A549 (cell line): ENCODE data around the gene PPP2R5C. TPM values are rescaled to one million over a fixed set of nuclear protein-coding genes. Genes with fewer than 3 reads are reported as not detected.

Experiments
- ATAC-seq, 2 experiments: fragments of 200-7000 bp in 1 of 2; fragments of >200 bp in 1 of 2; cut with Nextera tagmentation in 1 of 2; cut with Tn5 transposase in 1 of 2; 3 replicates each; pipeline versions ENCODE4 v1.8.0 to v1.9.1; 2018 to 2020; ENCODE audit warnings: mild to moderate bottlenecking in 1 of 2, moderate library complexity in 1 of 2
- CTCF ChIA-PET: fragments of 300-600 bp; sonication (Branson Sonifier 250); formaldehyde crosslinking; extraction: SDS; loops from one replicate; lab custom pipeline; 2021; ENCODE audit warnings: antibody characterized with exemption, inconsistent platforms; lab: Yijun Ruan, JAX
- POLR2A ChIA-PET: fragments of 350-600 bp; formaldehyde crosslinking; extraction: SDS; loops from one replicate; lab custom pipeline; 2021; ENCODE audit warnings: antibody characterized with exemption, inconsistent platforms; lab: Yijun Ruan, JAX
- DNase-seq, 2 experiments: peaks; one replicate each; pipeline versions ENCODE4 v3.0.0 to v3.0.0-alpha.2; 2011 to 2016; ENCODE audit warnings: low read depth in 1 of 2, low spot score in 1 of 2
- FAIRE-seq: peaks from 2 replicates; lab custom pipeline; 2011; peaks lifted over from hg19 to GRCh38; lab: Jason Lieb, UNC
- H3K27ac ChIP-seq, 2 experiments: fragments of >200 bp; sonication (Bioruptor Twin); formaldehyde crosslinking; 3 replicates each; pipeline ENCODE4 v1.5.1; 2016 to 2017
- H3K4me1 ChIP-seq: fragments of >200 bp; sonication (Bioruptor Twin); formaldehyde crosslinking; 3 replicates; pipeline ENCODE4 v1.6.1; 2016
- H3K4me2 ChIP-seq: fragments of >200 bp; sonication (Bioruptor Twin); formaldehyde crosslinking; 3 replicates; pipeline ENCODE4 v1.6.1; 2016
- H3K4me3 ChIP-seq: fragments of >200 bp; sonication (Bioruptor Twin); formaldehyde crosslinking; 3 replicates; pipeline ENCODE4 v1.5.1; 2016
- H3K9me3 ChIP-seq: fragments of >200 bp; sonication (Bioruptor Twin); formaldehyde crosslinking; 3 replicates; pipeline ENCODE4 v1.6.1; 2016
- CBX8 ChIP-seq: fragments of 200-600 bp; sonication (generic); IDR thresholded peaks from 2 replicates; pipeline ENCODE4 v1.6.1; 2016
- EHF ChIP-seq: fragments of 250-450 bp; sonication (Bioruptor Pico); IDR thresholded peaks from 2 replicates; pipeline ENCODE4 v1.5.0; 2020; ENCODE audit warnings: mild to moderate bottlenecking
- HOXA7 ChIP-seq: fragments of 250-450 bp; sonication (Bioruptor Pico); IDR thresholded peaks from 2 replicates; pipeline ENCODE4 v1.5.0; 2020; ENCODE audit warnings: mild to moderate bottlenecking, moderate library complexity
- HOXB5 ChIP-seq: fragments of 250-450 bp; sonication (Bioruptor Pico); IDR thresholded peaks from 2 replicates; pipeline ENCODE4 v1.5.0; 2020; ENCODE audit warnings: mild to moderate bottlenecking, moderate library complexity
- MAFK ChIP-seq: fragments of 450-650 bp; IDR thresholded peaks from 2 replicates; pipeline ENCODE4 v1.6.1; 2014; ENCODE audit not compliant: partially characterized antibody
- NFE2L2 ChIP-seq: fragments of 150-350 bp; conservative IDR thresholded peaks from 2 replicates; pipeline ENCODE4 v1.6.1; 2014; ENCODE audit warnings: low read length
- NPAS2 ChIP-seq: fragments of 250-450 bp; sonication (Bioruptor Pico); IDR thresholded peaks from 2 replicates; pipeline ENCODE4 v1.8.0; 2022; ENCODE audit warnings: mild to moderate bottlenecking, moderate library complexity, borderline replicate concordance
- RARB ChIP-seq: fragments of 250-450 bp; sonication (Bioruptor Pico); IDR thresholded peaks from 2 replicates; pipeline ENCODE4 v1.8.0; 2021; ENCODE audit warnings: mild to moderate bottlenecking, moderate library complexity
- RNF2 ChIP-seq: fragments of 200-600 bp; sonication (generic); IDR thresholded peaks from 2 replicates; pipeline ENCODE4 v1.6.1; 2016; ENCODE audit warnings: low read depth, mild to moderate bottlenecking, antibody characterized with exemption, moderate library complexity, borderline replicate concordance
- TP53 ChIP-seq: fragments of 250-450 bp; sonication (Bioruptor Pico); IDR thresholded peaks from 2 replicates; pipeline ENCODE4 v1.5.0; 2021; ENCODE audit warnings: mild to moderate bottlenecking, moderate library complexity
- ZC3H11A ChIP-seq: fragments of 450-650 bp; IDR thresholded peaks from 2 replicates; pipeline ENCODE4 v1.6.1; 2014; ENCODE audit warnings: antibody characterized with exemption, mild to moderate bottlenecking
- ZFP36 ChIP-seq: fragments of 450-650 bp; IDR thresholded peaks from 2 replicates; pipeline ENCODE4 v1.6.1; 2014; ENCODE audit warnings: borderline replicate concordance; ENCODE audit not compliant: partially characterized antibody
- WGBS: methylation state at CpG from one replicate; pipeline ENCODE4 v1.1.6; 2017; ENCODE audit errors: missing lambda C conversion rate; 5-methylcytosine and 5-hydroxymethylcytosine counted together
- polyA plus RNA-seq, 4 experiments: library from polyadenylated mRNA; depleted of rRNA in 3 of 4; stranded (reverse); fragments of >200 nt; fragmentation: RNase III in 1 of 4; extraction: RNeasy Plus Mini Kit Qiagen cat#74134 plus additional on column Dnase treatment in 1 of 4; gene quantifications; 2 replicates in 3 of 4; 3 replicates in 1 of 4; pipeline ENCODE4 v1.2.3, GENCODE V29; 2011 to 2017
- TF ChIP-seq, protein P1 (sequence below): fragments of 450-650 bp; IDR thresholded peaks from 2 replicates; pipeline ENCODE4 v1.6.1; 2014; ENCODE audit warnings: antibody characterized with exemption
- TF ChIP-seq, protein P2 (sequence below): IDR thresholded peaks from 2 replicates; pipeline ENCODE4 v1.6.1; 2012
- TF ChIP-seq, protein P3 (sequence below): fragments of 200-600 bp; sonication (generic); IDR thresholded peaks from 2 replicates; pipeline ENCODE4 v1.6.1; 2016; ENCODE audit warnings: antibody characterized with exemption, mild to moderate bottlenecking, moderate library complexity

PPP2R5C gene
- polyA plus RNA-seq, 2 of the 4 experiments (the other 2 are of a cell fraction) = 74.8 to 150 TPM

DNA sequence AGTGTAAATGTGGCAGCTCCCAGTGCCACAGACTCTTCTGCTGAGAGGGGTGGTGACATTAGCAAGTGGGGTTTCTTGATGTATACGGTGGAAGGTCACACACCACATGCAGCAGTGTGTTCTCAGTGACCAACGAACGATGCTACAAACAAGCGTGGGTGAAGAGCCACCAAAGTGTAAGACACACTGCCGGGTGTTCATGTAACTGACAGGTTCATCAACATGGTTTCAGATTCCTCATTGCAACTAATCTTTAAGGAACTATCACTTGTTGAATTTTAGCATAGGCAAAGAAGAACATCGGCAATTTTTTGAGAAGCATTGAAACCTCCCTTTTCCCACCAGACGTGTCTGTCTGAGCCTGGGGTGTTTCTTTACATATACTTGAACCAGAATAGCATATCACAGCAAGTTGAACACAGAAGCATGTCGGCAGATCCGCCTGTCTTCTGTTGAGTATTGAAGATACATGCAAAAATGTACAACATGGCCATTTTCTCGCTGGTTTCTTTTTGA lies 58.8 kb downstream of the PPP2R5C start:
- no peaks in the 10 kb centered on the region for H3K9me3 ChIP-seq
- 90% methylated on average over 10 of the region's 10 CpGs for WGBS
- FAIRE-seq (no peak), ATAC-seq (no peak), DNase-seq (no peak)
- no peak for TF ChIP-seq CBX8
- TF ChIP-seq HOXA7 (CRISPR knock-in tag) = no peak
- TF ChIP-seq MAFK = no peak
- no peak for TF ChIP-seq EHF (CRISPR knock-in tag)
- TF ChIP-seq NPAS2 (CRISPR knock-in tag) = no peak
- TF ChIP-seq NFE2L2 = no peak
- TF ChIP-seq ZC3H11A = no peak
- TF ChIP-seq, protein P1, sequence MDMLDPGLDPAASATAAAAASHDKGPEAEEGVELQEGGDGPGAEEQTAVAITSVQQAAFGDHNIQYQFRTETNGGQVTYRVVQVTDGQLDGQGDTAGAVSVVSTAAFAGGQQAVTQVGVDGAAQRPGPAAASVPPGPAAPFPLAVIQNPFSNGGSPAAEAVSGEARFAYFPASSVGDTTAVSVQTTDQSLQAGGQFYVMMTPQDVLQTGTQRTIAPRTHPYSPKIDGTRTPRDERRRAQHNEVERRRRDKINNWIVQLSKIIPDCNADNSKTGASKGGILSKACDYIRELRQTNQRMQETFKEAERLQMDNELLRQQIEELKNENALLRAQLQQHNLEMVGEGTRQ = no peak
- no peak for TF ChIP-seq RNF2
- no peak overlapping the region for H3K27ac ChIP-seq
- no peak overlapping the region for H3K4me2 ChIP-seq
- ChIA-PET CTCF (no interaction called here), POLR2A (interaction anchor here (0.9 kb wide), 1 partner anchor 11 kb away, joined by 3 read pairs; no protein-coding TSS in a partner anchor)
- no peak overlapping the region for H3K4me3 ChIP-seq
- no peaks in the 10 kb centered on the region for H3K4me1 ChIP-seq

DNA sequence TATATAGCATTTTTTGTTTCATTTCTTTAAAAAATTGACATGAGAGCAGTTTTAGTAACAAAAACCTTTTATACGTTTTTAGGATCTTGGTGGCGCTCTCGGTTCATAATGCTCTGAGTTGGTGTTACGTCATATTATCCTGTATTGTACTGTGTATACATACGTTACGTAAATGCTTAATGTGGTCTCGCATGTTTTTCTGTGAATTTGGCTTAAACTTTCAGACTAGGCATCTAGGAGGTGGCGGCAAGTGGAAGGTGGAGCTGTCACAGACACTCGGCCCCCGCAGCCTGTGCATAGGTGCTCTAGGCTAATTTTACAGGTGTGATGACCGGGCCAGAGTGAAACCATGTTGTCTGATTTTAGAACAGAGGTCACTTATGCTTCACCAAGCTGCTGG lies 60.0 kb downstream of the PPP2R5C start:
- no peak for FAIRE-seq
- Histone ChIP-seq H3K4me2 (no peak overlapping the region), H3K4me1 (no peaks in the 10 kb centered on the region), H3K27ac (no peak overlapping the region), H3K9me3 (no peaks in the 10 kb centered on the region), H3K4me3 (no peak overlapping the region)
- DNase-seq = no peak
- TF ChIP-seq HOXB5 (CRISPR knock-in tag) (no peak), TP53 (CRISPR knock-in tag) (no peak), ZFP36 (no peak)
- TF ChIP-seq, protein P2, sequence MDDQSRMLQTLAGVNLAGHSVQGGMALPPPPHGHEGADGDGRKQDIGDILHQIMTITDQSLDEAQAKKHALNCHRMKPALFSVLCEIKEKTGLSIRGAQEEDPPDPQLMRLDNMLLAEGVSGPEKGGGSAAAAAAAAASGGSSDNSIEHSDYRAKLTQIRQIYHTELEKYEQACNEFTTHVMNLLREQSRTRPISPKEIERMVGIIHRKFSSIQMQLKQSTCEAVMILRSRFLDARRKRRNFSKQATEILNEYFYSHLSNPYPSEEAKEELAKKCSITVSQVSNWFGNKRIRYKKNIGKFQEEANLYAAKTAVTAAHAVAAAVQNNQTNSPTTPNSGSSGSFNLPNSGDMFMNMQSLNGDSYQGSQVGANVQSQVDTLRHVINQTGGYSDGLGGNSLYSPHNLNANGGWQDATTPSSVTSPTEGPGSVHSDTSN = no peak
- no peak for ATAC-seq
- CTCF ChIA-PET = no interaction called here
- POLR2A ChIA-PET = no interaction called here
- WGBS = 90% methylated on average over 11 of the region's 11 CpGs

DNA sequence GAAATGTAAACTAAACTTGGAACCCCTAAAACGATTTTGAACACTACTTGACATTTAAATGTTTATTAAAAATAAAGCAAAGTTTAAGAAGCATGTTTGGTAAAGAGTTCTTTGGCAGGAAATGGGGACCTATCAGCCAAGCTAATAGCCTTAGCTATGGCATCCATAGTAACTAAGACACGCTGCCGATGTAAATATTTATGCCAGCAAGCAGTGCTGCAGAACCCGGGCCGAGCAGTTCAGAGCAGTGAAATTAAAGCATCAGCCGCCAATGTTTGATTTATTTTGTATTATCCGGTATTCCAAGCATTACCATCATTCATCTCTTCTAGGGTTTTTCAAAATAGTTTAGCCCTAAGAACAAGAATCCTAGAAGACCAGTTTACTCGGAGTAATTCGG lies 61.6 kb downstream of the PPP2R5C start:
- ChIA-PET CTCF (interaction anchor here (0.6 to 2.3 kb wide), 4 partner anchors 10 to 135 kb away, joined by 3 to 7 read pairs (median 5); no protein-coding TSS in a partner anchor), POLR2A (no interaction called here)
- Histone ChIP-seq H3K4me3 (no peak overlapping the region), H3K9me3 (no peaks in the 10 kb centered on the region), H3K27ac (no peak overlapping the region), H3K4me1 (no peaks in the 10 kb centered on the region), H3K4me2 (no peak overlapping the region)
- no peak for ATAC-seq
- no peak for TF ChIP-seq RARB (CRISPR knock-in tag)
- TF ChIP-seq, protein P3, sequence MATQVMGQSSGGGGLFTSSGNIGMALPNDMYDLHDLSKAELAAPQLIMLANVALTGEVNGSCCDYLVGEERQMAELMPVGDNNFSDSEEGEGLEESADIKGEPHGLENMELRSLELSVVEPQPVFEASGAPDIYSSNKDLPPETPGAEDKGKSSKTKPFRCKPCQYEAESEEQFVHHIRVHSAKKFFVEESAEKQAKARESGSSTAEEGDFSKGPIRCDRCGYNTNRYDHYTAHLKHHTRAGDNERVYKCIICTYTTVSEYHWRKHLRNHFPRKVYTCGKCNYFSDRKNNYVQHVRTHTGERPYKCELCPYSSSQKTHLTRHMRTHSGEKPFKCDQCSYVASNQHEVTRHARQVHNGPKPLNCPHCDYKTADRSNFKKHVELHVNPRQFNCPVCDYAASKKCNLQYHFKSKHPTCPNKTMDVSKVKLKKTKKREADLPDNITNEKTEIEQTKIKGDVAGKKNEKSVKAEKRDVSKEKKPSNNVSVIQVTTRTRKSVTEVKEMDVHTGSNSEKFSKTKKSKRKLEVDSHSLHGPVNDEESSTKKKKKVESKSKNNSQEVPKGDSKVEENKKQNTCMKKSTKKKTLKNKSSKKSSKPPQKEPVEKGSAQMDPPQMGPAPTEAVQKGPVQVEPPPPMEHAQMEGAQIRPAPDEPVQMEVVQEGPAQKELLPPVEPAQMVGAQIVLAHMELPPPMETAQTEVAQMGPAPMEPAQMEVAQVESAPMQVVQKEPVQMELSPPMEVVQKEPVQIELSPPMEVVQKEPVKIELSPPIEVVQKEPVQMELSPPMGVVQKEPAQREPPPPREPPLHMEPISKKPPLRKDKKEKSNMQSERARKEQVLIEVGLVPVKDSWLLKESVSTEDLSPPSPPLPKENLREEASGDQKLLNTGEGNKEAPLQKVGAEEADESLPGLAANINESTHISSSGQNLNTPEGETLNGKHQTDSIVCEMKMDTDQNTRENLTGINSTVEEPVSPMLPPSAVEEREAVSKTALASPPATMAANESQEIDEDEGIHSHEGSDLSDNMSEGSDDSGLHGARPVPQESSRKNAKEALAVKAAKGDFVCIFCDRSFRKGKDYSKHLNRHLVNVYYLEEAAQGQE = no peak
- no peak for DNase-seq
- no peak for FAIRE-seq
- 80% methylated on average over 9 of the region's 9 CpGs for WGBS
